Endodermal cell (in vitro differentiated cells): ENCODE measurements around the gene LRRC27. TPM values are rescaled to one million over a fixed set of nuclear protein-coding genes. Genes with fewer than 3 reads are reported as not detected.

Experiments
- DNase-seq: peaks from one replicate; pipeline ENCODE4 v3.0.0-alpha.2; 2017
- H3K27ac ChIP-seq: 2 replicates; pipeline ENCODE4 v1.5.1; 2013; ENCODE audit warnings: mild to moderate bottlenecking, low read depth, low read length, moderate library complexity
- H3K27me3 ChIP-seq: 2 replicates; pipeline ENCODE4 v1.6.1; 2013; ENCODE audit warnings: mild to moderate bottlenecking, low read length, moderate library complexity; ENCODE audit not compliant: insufficient read depth, control insufficient read depth, poor library complexity, severe bottlenecking
- H3K36me3 ChIP-seq: 2 replicates; pipeline ENCODE4 v1.7.0; 2013; ENCODE audit warnings: mild to moderate bottlenecking, low read length, moderate library complexity; ENCODE audit not compliant: control insufficient read depth, insufficient read depth
- H3K4me1 ChIP-seq: one replicate; pipeline ENCODE4 v1.7.0; 2013; ENCODE audit warnings: low read length; ENCODE audit not compliant: control insufficient read depth, insufficient read depth
- H3K4me3 ChIP-seq: 2 replicates; pipeline ENCODE4 v1.5.1; 2013; ENCODE audit warnings: mild to moderate bottlenecking, low read length, moderate library complexity
- H3K9ac ChIP-seq: 2 replicates; pipeline ENCODE4 v1.6.1; 2013; ENCODE audit warnings: mild to moderate bottlenecking, low read length, moderate library complexity; ENCODE audit not compliant: poor library complexity, severe bottlenecking; ENCODE audit errors: extremely low read depth
- H3K9me3 ChIP-seq: 2 replicates; pipeline ENCODE4 v1.6.1; 2013; ENCODE audit warnings: mild to moderate bottlenecking, low read length, moderate library complexity; ENCODE audit not compliant: control insufficient read depth
- H3K27ac Mint-ChIP-seq: 2 replicates; pipeline ENCODE4 v1.8.0; 2020; ENCODE audit warnings: mixed read lengths
- H3K27me3 Mint-ChIP-seq: 2 replicates; pipeline ENCODE4 v1.8.0; 2021; ENCODE audit warnings: mild to moderate bottlenecking, mixed read lengths; ENCODE audit not compliant: insufficient read depth
- H3K36me3 Mint-ChIP-seq: 2 replicates; pipeline ENCODE4 v1.8.0; 2020; ENCODE audit warnings: low read depth, mixed read lengths
- H3K4me1 Mint-ChIP-seq: 2 replicates; pipeline ENCODE4 v1.8.0; 2020; ENCODE audit warnings: mixed read lengths
- H3K4me3 Mint-ChIP-seq: 2 replicates; pipeline ENCODE4 v1.8.0; 2020; ENCODE audit warnings: mild to moderate bottlenecking, moderate library complexity, mixed read lengths
- H3K9me3 Mint-ChIP-seq: 2 replicates; pipeline ENCODE4 v1.8.0; 2020; ENCODE audit warnings: mild to moderate bottlenecking, mixed read lengths
- CTCF ChIP-seq: fragments of 200-600 bp; sonication (generic); conservative IDR thresholded peaks from 2 replicates; pipeline ENCODE4 v1.5.0; 2021; ENCODE audit warnings: antibody characterized with exemption, mild to moderate bottlenecking
- WGBS, 2 experiments: methylation state at CpG; one replicate each; pipeline versions ENCODE4 v1.1.5 to v1.1.7; 2013; ENCODE audit warnings: missing lambda C conversion rate in 2 of 2, mixed read lengths in 1 of 2; ENCODE audit not compliant: insufficient coverage in 1 of 2, insufficient read length in 1 of 2; 5-methylcytosine and 5-hydroxymethylcytosine counted together
- long read RNA-seq, 4 experiments: library from polyadenylated mRNA in 2 of 4; library from RNA in 1 of 4; library from capped mRNA in 1 of 4; stranded (forward) in 3 of 4; unstranded in 1 of 4; transcript quantifications; one replicate each; pipeline ENCODE4 v2.0.0, GENCODE V29; 2020 to 2021; ENCODE audit warnings: inconsistent platforms in 1 of 4
- polyA plus RNA-seq, 2 experiments: library from polyadenylated mRNA; stranded (reverse); fragments of 50-300 nt; gene quantifications; one replicate each; pipeline ENCODE4 v1.2.3, GENCODE V29; 2013
- total RNA-seq, 2 donors: library from RNA; stranded (reverse); fragmentation: NEBNext Ultra II Directional in 1 of 2; extraction: Animal tissue kit (Norgen Biotek cat#: 25700) in 1 of 2; gene quantifications; 2 replicates in 1 of 2; 3 replicates in 1 of 2; pipeline ENCODE4 v1.2.1, GENCODE V29; 2021

The LRRC27 gene
- total RNA-seq, result 10 to 100 TPM; 10.3 to 14.6 TPM
- 12.8 TPM for polyA plus RNA-seq (2013, experiment 1 of 2)
- 12.3 TPM for polyA plus RNA-seq (2013, experiment 2 of 2)
- long read RNA-seq, experiment 1, partial matches to known transcripts, result 2 of 7 reads
- long read RNA-seq, experiment 1, other reads (novel, unspliced or antisense), result 4 of 7 reads
- long read RNA-seq, experiment 2, full-length matches to known transcripts, result 4 of 17 reads
- long read RNA-seq, experiment 2, partial matches to known transcripts, result 0 of 17 reads
- long read RNA-seq, experiment 2, other reads (novel, unspliced or antisense), result 13 of 17 reads
- long read RNA-seq, experiment 3, full-length matches to known transcripts, result 18 of 60 reads
- long read RNA-seq, experiment 3, partial matches to known transcripts, result 5 of 60 reads
- long read RNA-seq, experiment 3, other reads (novel, unspliced or antisense), result 37 of 60 reads
- long read RNA-seq, experiment 4, full-length matches to known transcripts, result 7 of 14 reads
- long read RNA-seq, experiment 4, partial matches to known transcripts, result 3 of 14 reads
- long read RNA-seq, experiment 4, other reads (novel, unspliced or antisense), result 4 of 14 reads

DNA sequence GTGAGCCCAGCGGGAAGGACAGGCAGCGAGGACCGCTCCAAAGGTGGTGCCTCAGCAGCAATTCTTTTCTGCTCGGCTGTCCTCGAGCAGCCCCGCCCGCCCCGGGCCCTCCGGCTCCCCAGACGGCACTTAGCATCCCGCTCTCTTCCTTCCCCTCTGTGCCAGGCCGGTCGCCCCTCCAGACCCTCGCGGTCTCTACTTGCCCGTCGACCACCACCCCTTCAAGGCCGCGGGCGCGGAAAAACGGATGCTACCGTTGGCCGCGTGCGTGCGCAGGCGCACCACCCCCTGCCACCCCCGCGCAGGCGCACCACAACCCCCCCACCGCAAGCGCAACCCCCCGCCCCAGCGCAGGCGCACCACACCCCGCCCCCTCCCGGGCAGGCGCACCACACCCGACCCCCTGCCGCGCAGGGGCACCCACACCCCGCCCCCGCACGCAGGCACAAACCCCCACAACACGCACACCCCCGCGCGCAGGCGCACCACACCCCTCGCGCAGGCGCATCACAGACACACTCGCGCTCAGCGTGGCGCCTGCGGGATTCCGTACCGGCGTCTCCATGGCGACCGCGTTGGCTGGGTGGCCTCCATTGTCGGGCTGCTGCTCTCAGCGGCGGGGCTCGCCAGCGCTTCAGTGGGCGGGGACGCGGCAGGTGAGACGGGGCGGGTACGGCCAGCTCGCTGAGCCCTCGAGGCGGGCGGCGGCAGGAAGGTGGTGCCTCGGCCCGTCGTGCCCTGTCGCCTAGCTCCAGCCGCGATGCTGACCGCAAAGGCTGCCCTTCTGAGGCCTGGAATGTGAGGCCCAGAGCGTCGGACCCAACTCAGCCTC, at the start of gene LRRC27:
TSS of gene LRRC27 (plus strand) at position 593 of the 832 bp plus-strand sequence. CDS start 1,332 bp downstream, outside the sequence.
- Mint-ChIP-seq H3K9me3 (peaks cover 3% of the 10 kb centered on the region), H3K27me3 (no peaks in the 10 kb centered on the region), H3K4me1 (peaks cover 22% of the 10 kb centered on the region), H3K27ac (peak within 1 kb of the TSS; percentile 88), H3K4me3 (peak within 1 kb of the TSS; percentile 91), H3K36me3 (peaks cover 27% of the 10 kb centered on the region)
- peak within 1 kb of the TSS; percentile 76 for H3K27ac ChIP-seq
- WGBS, 2 experiments, result 1% methylated on average over 35 to 65 of the region's 89 CpGs
- no peaks in the 10 kb centered on the region for H3K4me1 ChIP-seq
- no peaks in the 10 kb centered on the region for H3K9me3 ChIP-seq
- no peaks in the 10 kb centered on the region for H3K27me3 ChIP-seq
- no peak for TF ChIP-seq CTCF
- peak within 1 kb of the TSS; percentile 94 for H3K4me3 ChIP-seq
- H3K36me3 ChIP-seq, result peaks cover 13% of the 10 kb centered on the region
- DNase-seq, result peak; percentile 99
- peak within 1 kb of the TSS; percentile 71 for H3K9ac ChIP-seq

DNA sequence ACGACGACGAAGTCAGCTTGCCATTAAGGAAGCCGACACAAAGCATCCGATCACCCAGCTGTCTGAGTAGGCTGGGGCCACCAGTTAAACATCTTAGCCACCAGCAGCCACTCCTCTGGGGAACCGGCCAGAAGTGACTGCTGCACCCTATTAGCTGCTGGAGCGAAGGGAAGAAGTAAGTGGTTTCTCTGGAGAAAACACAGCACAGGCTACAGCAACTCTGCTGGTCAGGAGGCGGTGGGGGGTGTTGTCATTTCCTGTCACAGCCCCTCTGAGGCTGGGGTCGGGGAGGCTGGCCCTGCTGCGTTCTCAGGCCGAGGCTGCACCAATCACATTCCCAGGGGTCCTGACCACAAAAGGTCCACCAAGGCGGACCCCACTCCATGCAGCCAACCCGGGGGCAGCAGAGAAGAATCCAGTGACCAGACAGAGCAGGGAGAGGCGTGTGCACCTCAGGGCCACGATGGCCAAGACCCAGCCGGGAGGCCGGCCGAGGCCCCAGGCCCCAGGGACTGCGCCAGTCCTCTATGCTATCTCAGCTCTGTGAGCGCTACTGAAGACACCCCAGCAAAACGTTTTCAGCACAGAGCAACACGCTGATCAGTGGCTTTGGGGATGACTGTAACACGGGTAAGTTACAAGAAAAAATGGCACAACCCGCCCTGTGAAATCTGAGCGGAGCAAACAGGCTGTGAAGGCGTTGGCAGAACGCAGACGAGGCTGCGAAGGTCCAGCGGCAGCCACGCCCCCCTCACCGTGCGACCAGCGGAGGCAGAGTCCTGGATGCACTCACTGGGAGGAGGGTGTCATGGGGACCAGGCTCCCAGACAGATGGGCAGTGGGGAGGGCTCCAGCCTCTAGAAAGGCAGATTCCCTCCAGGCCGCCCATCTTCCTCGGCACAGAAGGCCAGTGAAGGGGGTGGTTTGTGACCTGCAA, 49.1 kb upstream of the LRRC27 start:
- H3K4me3 Mint-ChIP-seq, result no peak overlapping the region
- no peak for TF ChIP-seq CTCF
- no peaks in the 10 kb centered on the region for H3K27me3 Mint-ChIP-seq
- no peak overlapping the region for H3K9ac ChIP-seq
- H3K9me3 ChIP-seq, result no peaks in the 10 kb centered on the region
- no peaks in the 10 kb centered on the region for H3K4me1 Mint-ChIP-seq
- no peak for DNase-seq
- H3K27ac Mint-ChIP-seq, result no peak overlapping the region
- no peaks in the 10 kb centered on the region for H3K36me3 Mint-ChIP-seq
- 74 to 80% methylated on average over 29 to 36 of the region's 36 CpGs for WGBS, 2 experiments
- H3K9me3 Mint-ChIP-seq, result no peaks in the 10 kb centered on the region
- no peak overlapping the region for H3K27ac ChIP-seq
- no peak overlapping the region for H3K4me3 ChIP-seq
- no peaks in the 10 kb centered on the region for H3K36me3 ChIP-seq
- no peaks in the 10 kb centered on the region for H3K27me3 ChIP-seq
- H3K4me1 ChIP-seq, result no peaks in the 10 kb centered on the region
